NB4 (cell line): ENCODE data around the gene PIGQ.

Experiments
- DNase-seq: peaks from one replicate; pipeline ENCODE4 v3.0.0; 2010; ENCODE audit warnings: low read depth
- H3K4me3 ChIP-seq: one replicate; pipeline ENCODE4 v1.5.1; 2011; ENCODE audit warnings: mild to moderate bottlenecking, low read depth, low read length, moderate library complexity
- CTCF ChIP-seq: IDR thresholded peaks from one replicate; pipeline ENCODE4 v1.5.1; 2012; ENCODE audit warnings: low read depth, low read length
- MAX ChIP-seq: IDR thresholded peaks from 2 replicates; pipeline ENCODE4 v1.6.1; 2011; ENCODE audit warnings: low read depth, low read length
- MYC ChIP-seq: IDR thresholded peaks from 2 replicates; pipeline ENCODE4 v1.6.1; 2011; ENCODE audit warnings: low read depth, low read length
- POLR2A ChIP-seq: IDR thresholded peaks from 2 replicates; pipeline ENCODE4 v1.6.1; 2011; ENCODE audit warnings: mild to moderate bottlenecking; ENCODE audit not compliant: insufficient read length; ENCODE audit errors: extremely low read depth

Gene PIGQ

GRCh38 chr16:586645-587590 lies 17.1 kb downstream of the PIGQ start:
- H3K4me3 ChIP-seq: no peak overlapping the region
- no peak for TF ChIP-seq MYC
- TF ChIP-seq CTCF: no peak
- no peak for TF ChIP-seq POLR2A
- TF ChIP-seq MAX: no peak
- no peak for DNase-seq

GRCh38 chr16:588639-588888 lies 18.8 kb downstream of the PIGQ start:
- no peak for TF ChIP-seq CTCF
- TF ChIP-seq POLR2A: no peak
- peak; percentile 46; the same call in 1 of the 2 replicates for TF ChIP-seq MAX
- no peak for TF ChIP-seq MYC
- peak; percentile 60 for DNase-seq
- peak overlapping the region; percentile 79 for H3K4me3 ChIP-seq

- TF ChIP-seq POLR2A (peak; percentile 80), MYC (no peak)
- peak overlapping the region; percentile 79 for H3K4me3 ChIP-seq
- peak; percentile 92 for DNase-seq
Observed at GRCh38 chr16:588889-589657, 19.3 kb downstream of the PIGQ start.

GRCh38 chr16:589658-590187 lies 20.0 kb downstream of the PIGQ start, which contains the start of gene RAB40C:
RAB40C (plus strand) TSS chr16:590066; CDS start chr16:590292, 226 bp downstream.
- peak within 1 kb of the TSS; percentile 69 for H3K4me3 ChIP-seq
- DNase-seq: peak; percentile 96
- TF ChIP-seq MAX: no peak
- TF ChIP-seq MYC: no peak

GRCh38 chr16:590188-590814 lies 20.5 kb downstream of the PIGQ start:
- TF ChIP-seq MYC (peak; percentile 24; the same call in 1 of the 2 replicates), MAX (no peak), CTCF (no peak)
- DNase-seq: no peak
- H3K4me3 ChIP-seq: peak overlapping the region; percentile 69

- H3K4me3 ChIP-seq: peak overlapping the region; percentile 69
- TF ChIP-seq CTCF: no peak
- no peak for TF ChIP-seq MAX
- no peak for TF ChIP-seq MYC
- TF ChIP-seq POLR2A: no peak
- no peak for DNase-seq
Observed at GRCh38 chr16:590815-591200, 21.0 kb downstream of the PIGQ start.
